ENCODE results near the gene IFNA4. TPM values are rescaled to one million over a fixed set of nuclear protein-coding genes. Genes with fewer than 3 reads are reported as not detected.
"Not testable (repeated sequence)": the region's sequence is repeated elsewhere in the genome, so short reads cannot be mapped to it uniquely, and the experiment has no call there.

IFNA4 gene
- total RNA-seq, 3 donors from 2014 or later (not counting 1 experiment from before 2014, with no cell fraction given): not detected

GRCh38 chr9:21210782-21211181 lies 23.4 kb upstream of the IFNA4 start:
- H3K9me3 ChIP-seq (ENCODE audit: control insufficient read depth, insufficient read depth, low read length); intact Hi-C loops (cut with micrococcal nuclease): not testable (repeated sequence)
- WGBS (ENCODE audit: insufficient coverage): 100% methylated on average over 2 of the region's 2 CpGs

GRCh38 chr9:21210311-21210710 lies 22.9 kb upstream of the IFNA4 start:
- TF ChIP-seq CTCF (IDR thresholded peaks at IDR 0.05): no peak
- Mint-ChIP-seq H3K9me3 (no peaks in the 10 kb centered on the region), H3K27ac (no peak overlapping the region), H3K36me3 (no peaks in the 10 kb centered on the region), H3K4me3 (no peak overlapping the region), H3K4me1 (peaks cover 3 to 5% of the 10 kb centered on the region in 2 donors), H3K27me3 (ENCODE audit: low read depth in 2 of 2) (peaks cover 12% of the 10 kb centered on the region in 2 donors)
- Histone ChIP-seq H3K27ac (ENCODE audit: low read length) (no peak overlapping the region), H3K9me3 (ENCODE audit: control insufficient read depth, insufficient read depth, low read length) (no peaks in the 10 kb centered on the region), H3K27me3 (ENCODE audit: control insufficient read depth, insufficient read depth, low read length) (no peaks in the 10 kb centered on the region), H3K4me3 (ENCODE audit: low read length) (no peak overlapping the region), H3K4me1 (ENCODE audit: control insufficient read depth, insufficient read depth, low read length) (no peaks in the 10 kb centered on the region), H3K36me3 (ENCODE audit: control insufficient read depth, insufficient read depth, low read length) (no peaks in the 10 kb centered on the region)
- intact Hi-C loops (cut with micrococcal nuclease): no loop called here
- ATAC-seq (no peak), DNase-seq (no peak)
- 89% methylated on average over 7 of the region's 7 CpGs for WGBS (ENCODE audit: insufficient coverage)

More at GRCh38 chr9:21210782-21211181, 23.4 kb upstream of the IFNA4 start:
- H3K36me3 ChIP-seq (ENCODE audit: control insufficient read depth, insufficient read depth, low read length); DNase-seq; H3K4me3 ChIP-seq (ENCODE audit: low read length); H3K36me3 Mint-ChIP-seq; H3K4me3 Mint-ChIP-seq; H3K9me3 Mint-ChIP-seq; H3K4me1 Mint-ChIP-seq; H3K27me3 ChIP-seq (ENCODE audit: control insufficient read depth, insufficient read depth, low read length); H3K27ac ChIP-seq (ENCODE audit: low read length); H3K27ac Mint-ChIP-seq; ATAC-seq; H3K4me1 ChIP-seq (ENCODE audit: control insufficient read depth, insufficient read depth, low read length): not testable (repeated sequence)
- peaks cover 11 to 12% of the 10 kb centered on the region in 2 donors for H3K27me3 Mint-ChIP-seq (ENCODE audit: low read depth in 2 of 2)

- H3K9me3 ChIP-seq (ENCODE audit: control insufficient read depth, insufficient read depth, low read length); ATAC-seq; H3K9me3 Mint-ChIP-seq; H3K4me1 Mint-ChIP-seq; intact Hi-C loops (cut with micrococcal nuclease); H3K4me1 ChIP-seq (ENCODE audit: control insufficient read depth, insufficient read depth, low read length); H3K27ac Mint-ChIP-seq; H3K27ac ChIP-seq (ENCODE audit: low read length); H3K4me3 ChIP-seq (ENCODE audit: low read length); H3K36me3 Mint-ChIP-seq; H3K4me3 Mint-ChIP-seq; H3K27me3 ChIP-seq (ENCODE audit: control insufficient read depth, insufficient read depth, low read length); DNase-seq; H3K36me3 ChIP-seq (ENCODE audit: control insufficient read depth, insufficient read depth, low read length): not testable (repeated sequence)
- 80% methylated on average over 1 of the region's 3 CpGs for WGBS (ENCODE audit: insufficient coverage)
- peaks cover 12 to 16% of the 10 kb centered on the region in 2 donors for H3K27me3 Mint-ChIP-seq (ENCODE audit: low read depth in 2 of 2)
Measured at GRCh38 chr9:21207043-21207442, 19.7 kb upstream of the IFNA4 start, which contains the start of gene IFNA10. TSS of gene IFNA10 (minus strand) at chr9:21207143. CDS start at chr9:21207097, 46 bp downstream.

DNA sequence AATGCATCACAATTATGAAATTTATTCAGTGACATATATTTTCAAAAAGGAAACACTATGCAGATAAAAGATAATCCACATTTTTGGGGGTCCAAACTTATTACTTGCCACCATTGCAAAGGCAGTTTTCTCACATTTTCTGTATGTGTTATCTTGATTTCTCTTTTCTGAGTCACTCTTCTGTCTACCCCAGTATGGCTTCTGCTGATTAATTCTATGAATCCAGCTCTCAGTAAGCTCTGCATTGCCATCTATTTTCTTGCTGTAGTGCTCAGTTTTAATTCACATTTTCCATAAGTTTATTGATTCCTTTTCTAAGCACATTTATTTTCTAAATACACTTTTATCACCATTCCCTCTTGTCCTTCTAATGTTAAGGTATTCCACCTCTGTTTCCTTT lies 17.8 kb upstream of the IFNA4 start:
- H3K36me3 ChIP-seq (ENCODE audit: control insufficient read depth, insufficient read depth, low read length): no peaks in the 10 kb centered on the region
- no peaks in the 10 kb centered on the region for H3K9me3 ChIP-seq (ENCODE audit: control insufficient read depth, insufficient read depth, low read length)
- H3K4me3 ChIP-seq (ENCODE audit: low read length): no peak overlapping the region
- intact Hi-C loops (cut with micrococcal nuclease): no loop called here
- H3K4me3 Mint-ChIP-seq: no peak overlapping the region
- no peaks in the 10 kb centered on the region for H3K4me1 ChIP-seq (ENCODE audit: control insufficient read depth, insufficient read depth, low read length)
- no peaks in the 10 kb centered on the region for H3K9me3 Mint-ChIP-seq
- no peak overlapping the region for H3K27ac ChIP-seq (ENCODE audit: low read length)
- no peaks in the 10 kb centered on the region for H3K4me1 Mint-ChIP-seq
- no peak for TF ChIP-seq CTCF (IDR thresholded peaks at IDR 0.05)
- H3K36me3 Mint-ChIP-seq: no peaks in the 10 kb centered on the region
- H3K27ac Mint-ChIP-seq: no peak overlapping the region
- H3K27me3 ChIP-seq (ENCODE audit: control insufficient read depth, insufficient read depth, low read length): no peaks in the 10 kb centered on the region
- ATAC-seq (no peak), DNase-seq (no peak)
- peaks cover 18 to 23% of the 10 kb centered on the region in 2 donors for H3K27me3 Mint-ChIP-seq (ENCODE audit: low read depth in 2 of 2)

- H3K36me3 Mint-ChIP-seq; H3K4me3 Mint-ChIP-seq; H3K27me3 ChIP-seq (ENCODE audit: control insufficient read depth, insufficient read depth, low read length); H3K9me3 ChIP-seq (ENCODE audit: control insufficient read depth, insufficient read depth, low read length); intact Hi-C loops (cut with micrococcal nuclease); H3K27ac ChIP-seq (ENCODE audit: low read length); H3K9me3 Mint-ChIP-seq; DNase-seq; H3K4me1 Mint-ChIP-seq; H3K4me1 ChIP-seq (ENCODE audit: control insufficient read depth, insufficient read depth, low read length); ATAC-seq; H3K27ac Mint-ChIP-seq; H3K36me3 ChIP-seq (ENCODE audit: control insufficient read depth, insufficient read depth, low read length); H3K4me3 ChIP-seq (ENCODE audit: low read length): not testable (repeated sequence)
- WGBS (ENCODE audit: insufficient coverage): 76% methylated on average over 3 of the region's 4 CpGs
- H3K27me3 Mint-ChIP-seq (ENCODE audit: low read depth in 2 of 2): peaks cover 15 to 27% of the 10 kb centered on the region in 2 donors
Measured at GRCh38 chr9:21202105-21202504, 14.7 kb upstream of the IFNA4 start, which contains the start of gene IFNA7. TSS of gene IFNA7 (minus strand) at chr9:21202205. CDS start at chr9:21202165, 40 bp downstream.
